Liver (tissue), 9 donors: ENCODE measurements around the gene LIMCH1. TPM values are rescaled to one million over a fixed set of nuclear protein-coding genes. Genes with fewer than 3 reads are reported as not detected.

Experiments
- DNase-seq: peaks from one replicate; pipeline ENCODE4 v3.0.0-alpha.2; 2017; ENCODE audit warnings: low spot score
- H3K27ac ChIP-seq, 2 donors: one replicate each; pipeline ENCODE4 v1.7.0; 2013; ENCODE audit warnings: inconsistent platforms in 2 of 2, low read length in 2 of 2, control low read depth in 1 of 2, low read depth in 1 of 2, mild to moderate bottlenecking in 1 of 2
- H3K27me3 ChIP-seq, 4 donors: one replicate each; pipeline versions ENCODE4 v1.6.1 to v1.7.0; 2013; ENCODE audit warnings: low read length in 3 of 4, inconsistent platforms in 1 of 4, mild to moderate bottlenecking in 1 of 4, moderate library complexity in 1 of 4; ENCODE audit not compliant: control insufficient read depth in 4 of 4, insufficient read depth in 4 of 4
- H3K36me3 ChIP-seq, 4 donors: one replicate each; pipeline versions ENCODE4 v1.6.1 to v1.7.0; 2013; ENCODE audit warnings: low read length in 3 of 4, mild to moderate bottlenecking in 3 of 4, low read depth in 1 of 4, moderate library complexity in 1 of 4; ENCODE audit not compliant: control insufficient read depth in 4 of 4, insufficient read depth in 3 of 4
- H3K4me1 ChIP-seq, 4 donors: one replicate each; pipeline versions ENCODE4 v1.6.1 to v1.7.0; 2013; ENCODE audit warnings: low read length in 3 of 4, mild to moderate bottlenecking in 3 of 4, moderate library complexity in 1 of 4; ENCODE audit not compliant: control insufficient read depth in 4 of 4, insufficient read depth in 4 of 4
- H3K4me3 ChIP-seq, 3 donors: one replicate each; pipeline versions ENCODE4 v1.6.1 to v1.7.0; 2013; ENCODE audit warnings: low read length in 3 of 3, control low read depth in 1 of 3, low read depth in 1 of 3, mild to moderate bottlenecking in 1 of 3
- H3K9ac ChIP-seq, 2 donors: one replicate each; pipeline ENCODE4 v1.7.0; 2013; ENCODE audit warnings: low read length in 2 of 2, mild to moderate bottlenecking in 2 of 2, moderate library complexity in 2 of 2, control low read depth in 1 of 2, low read depth in 1 of 2
- H3K9me3 ChIP-seq, 4 donors: one replicate each; pipeline versions ENCODE4 v1.6.1 to v1.7.0; 2013; ENCODE audit warnings: low read length in 3 of 4; ENCODE audit not compliant: control insufficient read depth in 4 of 4
- ATF3 ChIP-seq: IDR thresholded peaks from 2 replicates; pipeline ENCODE4 v1.6.1; 2016; ENCODE audit warnings: antibody characterized with exemption
- CTCF ChIP-seq: fragments of 150-350 bp; IDR thresholded peaks from 2 replicates; pipeline ENCODE4 v1.5.1; 2017; ENCODE audit warnings: improper control_type of control experiment, low read depth, low read length; ENCODE audit not compliant: missing input control
- EGR1 ChIP-seq, 2 donors: IDR thresholded peaks; 2 replicates each; pipeline ENCODE4 v1.6.1; 2016 to 2018; ENCODE audit warnings: antibody characterized with exemption in 2 of 2, low read depth in 2 of 2
- FOXA1 ChIP-seq: IDR thresholded peaks from 2 replicates; pipeline ENCODE4 v1.6.1; 2016; ENCODE audit warnings: antibody characterized with exemption
- GABPA ChIP-seq, 2 donors: IDR thresholded peaks in 1 of 2; conservative IDR thresholded peaks in 1 of 2; 2 replicates each; pipeline ENCODE4 v1.6.1; 2016; ENCODE audit warnings: antibody characterized with exemption in 2 of 2, mild to moderate bottlenecking in 1 of 2, moderate library complexity in 1 of 2
- HNF4A ChIP-seq, 2 donors: conservative IDR thresholded peaks; 2 replicates each; pipeline ENCODE4 v1.6.1; 2016; ENCODE audit warnings: antibody characterized with exemption in 2 of 2, mild to moderate bottlenecking in 2 of 2
- HNF4G ChIP-seq: IDR thresholded peaks from 2 replicates; pipeline ENCODE4 v1.6.1; 2016; ENCODE audit warnings: antibody characterized with exemption
- JUND ChIP-seq, 2 donors: IDR thresholded peaks; 2 replicates each; pipeline ENCODE4 v1.6.1; 2016; ENCODE audit warnings: antibody characterized with exemption in 2 of 2
- MAX ChIP-seq: IDR thresholded peaks from 2 replicates; pipeline ENCODE4 v1.6.1; 2016; ENCODE audit warnings: antibody characterized with exemption
- NR2F2 ChIP-seq: IDR thresholded peaks from 2 replicates; pipeline ENCODE4 v1.6.1; 2016; ENCODE audit warnings: antibody characterized with exemption
- RAD21 ChIP-seq, 2 donors: IDR thresholded peaks; 2 replicates each; pipeline ENCODE4 v1.6.1; 2016; ENCODE audit warnings: antibody characterized with exemption in 2 of 2, mild to moderate bottlenecking in 2 of 2
- SP1 ChIP-seq: IDR thresholded peaks from 2 replicates; pipeline ENCODE4 v1.6.1; 2018; ENCODE audit warnings: antibody characterized with exemption, mild to moderate bottlenecking
- TAF1 ChIP-seq: conservative IDR thresholded peaks from 2 replicates; pipeline ENCODE4 v1.6.1; 2016; ENCODE audit warnings: antibody characterized with exemption, mild to moderate bottlenecking
- YY1 ChIP-seq: IDR thresholded peaks from 2 replicates; pipeline ENCODE4 v1.6.1; 2016; ENCODE audit warnings: antibody characterized with exemption, mild to moderate bottlenecking
- ZBTB33 ChIP-seq: IDR thresholded peaks from 2 replicates; pipeline ENCODE4 v1.6.1; 2016; ENCODE audit warnings: antibody characterized with exemption
- WGBS: extraction: QIAGEN DNeasy Blood & Tissue Kit; methylation state at CpG from one replicate; pipeline ENCODE4 v1.1.7; 2013; 5-methylcytosine and 5-hydroxymethylcytosine counted together
- polyA plus RNA-seq, 2 donors: library from polyadenylated mRNA; stranded (reverse) in 1 of 2; unstranded in 1 of 2; fragments of 200-250 nt in 1 of 2; fragments of >200 nt in 1 of 2; fragmentation: Nextera tagmentation in 1 of 2; extraction: Ambion mirVana in 1 of 2; gene quantifications; one replicate each; pipeline versions ENCODE4 v1.2.1 to v1.2.3, GENCODE V29; 2013 to 2015
- total RNA-seq, 2 donors: library from RNA; depleted of rRNA; stranded (reverse); fragments of >200 nt; gene quantifications; one replicate each; pipeline ENCODE4 v1.2.3, GENCODE V29; 2014
- donor health status: healthy.
- donor health status: healthy.
- donor health status: healthy.
- donor health status: healthy.
- donor health status: healthy.

LIMCH1 gene
- total and polyA plus RNA-seq, 4 donors, result 2.0 to 30.6 (median 8.1) TPM

DNA sequence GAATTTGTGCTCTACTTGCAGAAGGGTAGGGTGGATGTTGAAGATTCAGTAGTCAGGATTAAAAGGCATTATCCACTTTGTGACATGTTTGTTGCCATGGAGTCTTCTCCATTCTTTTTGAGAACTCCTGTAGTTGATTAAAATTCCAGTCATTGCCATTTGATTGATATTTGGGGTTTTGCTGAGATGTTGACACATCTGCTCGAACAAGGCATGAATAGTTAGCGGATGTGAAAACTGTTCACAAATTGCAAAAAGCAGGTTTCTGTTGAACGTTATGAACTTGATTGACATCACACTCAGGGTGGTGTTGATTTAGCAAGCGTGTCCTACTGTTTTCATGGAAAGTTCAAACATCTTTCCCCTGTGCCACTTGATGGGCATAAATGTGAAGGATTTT lies 16.9 kb downstream of the LIMCH1 start:
- Histone ChIP-seq H3K9ac (no peak overlapping the region), H3K27ac (no peak overlapping the region), H3K9me3 (no peaks in the 10 kb centered on the region), H3K27me3 (no peaks in the 10 kb centered on the region), H3K4me1 (peaks cover 0 to 7% (median 0%) of the 10 kb centered on the region in 4 donors), H3K36me3 (no peaks in the 10 kb centered on the region), H3K4me3 (no peak overlapping the region)
- no peak for DNase-seq
- WGBS, result 91% methylated on average over 4 of the region's 4 CpGs
- TF ChIP-seq RAD21 (IDR thresholded peaks at IDR 0.05) (no peak), CTCF (no peak), NR2F2 (no peak), TAF1 (no peak), GABPA (IDR thresholded peaks at IDR 0.05 in 1 of 2, conservative IDR thresholded peaks at IDR 0.05 in 1 of 2) (no peak), JUND (IDR thresholded peaks at IDR 0.05) (no peak), HNF4A (conservative IDR thresholded peaks at IDR 0.05) (no peak)

GRCh38 chr4:41556526-41556925 lies 18.6 kb downstream of the LIMCH1 start:
- H3K4me1 ChIP-seq, result no peaks in the 10 kb centered on the region
- no peaks in the 10 kb centered on the region for H3K9me3 ChIP-seq
- H3K27me3 ChIP-seq, result no peaks in the 10 kb centered on the region
- no peak for DNase-seq
- H3K36me3 ChIP-seq, result no peaks in the 10 kb centered on the region
- H3K4me3 ChIP-seq, result no peak overlapping the region
- no peak overlapping the region for H3K27ac ChIP-seq
- 87% methylated on average over 1 of the region's 1 CpG for WGBS
- H3K9ac ChIP-seq, result no peak overlapping the region
- TF ChIP-seq NR2F2, result no peak
- no peak for TF ChIP-seq CTCF
- no peak for TF ChIP-seq RAD21 (IDR thresholded peaks at IDR 0.05)
- no peak for TF ChIP-seq EGR1 (IDR thresholded peaks at IDR 0.05; ENCODE audit: low read depth in 2 of 2)
- no peak for TF ChIP-seq JUND (IDR thresholded peaks at IDR 0.05)
- no peak for TF ChIP-seq HNF4A (conservative IDR thresholded peaks at IDR 0.05)
- TF ChIP-seq ATF3, result no peak
- no peak for TF ChIP-seq HNF4G
- TF ChIP-seq GABPA (IDR thresholded peaks at IDR 0.05 in 1 of 2, conservative IDR thresholded peaks at IDR 0.05 in 1 of 2), result no peak
- no peak for TF ChIP-seq MAX
- TF ChIP-seq FOXA1, result no peak

GRCh38 chr4:41559940-41560516 lies 22.1 kb downstream of the LIMCH1 start:
- Histone ChIP-seq H3K4me1 (no peaks in the 10 kb centered on the region), H3K27ac (no peak overlapping the region), H3K4me3 (no peak overlapping the region), H3K9me3 (no peaks in the 10 kb centered on the region), H3K27me3 (no peaks in the 10 kb centered on the region), H3K9ac (no peak overlapping the region), H3K36me3 (no peaks in the 10 kb centered on the region)
- TF ChIP-seq YY1 (no peak), HNF4A (conservative IDR thresholded peaks at IDR 0.05) (no peak), SP1 (no peak), ZBTB33 (no peak), MAX (no peak), CTCF (no peak)
- DNase-seq, result no peak
- 87% methylated on average over 2 of the region's 2 CpGs for WGBS
